Iris pigment epithelial cell (primary cell): ENCODE results near the gene AKR1C4.
"Not testable (repeated sequence)": the region's sequence is repeated elsewhere in the genome, so short reads cannot be mapped to it uniquely, and the experiment has no call there.

Experiments used
- DNase-seq: peaks from one replicate; pipeline ENCODE4 v3.0.0-alpha.2; 2011; ENCODE audit warnings: low read depth

AKR1C4 gene

GRCh38 chr10:5196702-5197113, at the start of gene AKR1C4:
AKR1C4 (plus strand) TSS chr10:5196837; CDS start chr10:5196868, 31 bp downstream.
- DNase-seq, result no peak

GRCh38 chr10:5146920-5147254, 49.8 kb upstream of the AKR1C4 start:
- DNase-seq, result no peak

DNA sequence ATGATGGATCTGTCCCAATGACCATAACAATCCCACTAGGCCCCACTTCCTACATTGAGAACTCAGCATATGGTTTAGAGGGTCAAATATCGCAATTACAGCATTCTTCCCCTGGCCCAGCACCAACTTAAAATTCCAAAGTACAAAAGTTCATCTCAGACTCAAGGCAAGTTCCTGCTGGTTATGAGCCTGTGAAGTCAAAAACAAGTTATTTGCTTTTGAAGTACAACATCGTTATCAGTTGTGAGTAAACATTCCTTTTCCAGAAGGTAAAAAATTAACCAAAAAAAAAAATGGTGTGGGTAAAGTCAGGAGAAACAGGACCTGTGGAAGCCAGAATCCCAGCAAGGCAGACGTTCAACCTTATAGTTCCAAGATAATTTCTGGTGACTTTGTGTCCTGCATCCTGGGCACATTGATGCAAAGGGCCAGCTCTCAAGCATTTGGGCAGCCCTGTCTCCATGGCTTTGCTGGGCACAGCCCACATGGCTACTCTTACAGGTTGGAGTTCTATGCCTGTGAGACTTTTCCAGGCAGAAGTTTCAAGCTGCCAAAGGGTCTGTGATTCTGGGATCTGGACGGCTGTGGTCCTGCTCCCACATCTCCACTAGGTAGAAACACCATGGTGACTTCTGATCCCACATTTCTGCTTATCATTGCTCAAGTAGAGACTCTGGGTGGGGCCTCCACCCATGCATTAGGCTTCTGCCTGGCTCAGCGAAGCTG, 49.2 kb upstream of the AKR1C4 start:
- DNase-seq, result peak; percentile 2

DNA sequence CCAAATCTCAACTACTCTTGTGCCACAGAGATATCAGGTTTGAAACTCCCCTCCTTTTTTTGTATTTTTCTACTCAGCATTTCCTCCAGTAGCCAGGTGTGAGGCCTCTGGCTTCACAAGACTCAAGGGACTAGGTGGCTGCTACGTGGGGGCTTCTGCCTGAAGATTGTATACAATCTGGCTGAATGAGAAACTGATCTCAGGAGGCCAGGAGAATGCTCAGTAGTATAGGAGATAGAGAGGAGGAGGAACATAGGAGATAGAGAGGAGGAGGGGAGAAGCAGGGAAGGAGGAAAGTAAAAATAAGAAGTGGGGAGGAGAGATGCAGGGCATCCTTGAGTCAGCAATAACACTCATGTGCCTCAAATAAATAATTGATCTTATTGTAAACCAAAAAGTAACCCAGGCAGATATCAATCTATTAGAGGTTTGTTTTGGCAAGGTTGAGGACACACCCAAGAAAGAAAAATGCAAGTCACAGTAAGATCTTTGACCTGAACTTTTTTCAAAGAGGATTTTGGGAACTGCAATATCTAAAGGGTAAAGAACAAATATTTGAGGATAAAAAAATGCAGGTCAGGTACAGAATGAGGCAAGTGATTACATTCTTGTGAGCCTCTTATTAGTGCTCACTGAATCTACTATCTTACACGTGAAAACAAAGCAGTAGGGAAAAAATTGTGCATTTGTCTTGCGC, 48.5 kb upstream of the AKR1C4 start:
- no peak for DNase-seq

DNA sequence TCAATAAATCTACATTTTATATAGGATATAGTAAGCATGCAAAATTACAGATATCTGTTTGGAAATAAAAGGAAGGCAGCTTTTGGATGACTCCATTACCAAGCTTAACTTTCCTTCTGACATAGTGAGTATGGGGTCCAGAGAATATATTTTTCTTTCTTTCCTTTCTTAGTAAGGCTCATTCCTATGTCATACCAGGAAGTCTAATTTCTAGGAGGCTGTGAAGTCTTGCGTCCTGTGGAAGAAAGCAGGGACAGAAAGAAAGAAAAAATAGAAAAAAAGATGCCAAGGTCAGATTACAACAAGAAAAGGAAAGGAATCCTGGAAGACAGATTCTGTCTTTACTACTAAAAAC, 48.0 kb upstream of the AKR1C4 start:
- no peak for DNase-seq

GRCh38 chr10:5151076-5151475, 45.6 kb upstream of the AKR1C4 start:
- no peak for DNase-seq

DNA sequence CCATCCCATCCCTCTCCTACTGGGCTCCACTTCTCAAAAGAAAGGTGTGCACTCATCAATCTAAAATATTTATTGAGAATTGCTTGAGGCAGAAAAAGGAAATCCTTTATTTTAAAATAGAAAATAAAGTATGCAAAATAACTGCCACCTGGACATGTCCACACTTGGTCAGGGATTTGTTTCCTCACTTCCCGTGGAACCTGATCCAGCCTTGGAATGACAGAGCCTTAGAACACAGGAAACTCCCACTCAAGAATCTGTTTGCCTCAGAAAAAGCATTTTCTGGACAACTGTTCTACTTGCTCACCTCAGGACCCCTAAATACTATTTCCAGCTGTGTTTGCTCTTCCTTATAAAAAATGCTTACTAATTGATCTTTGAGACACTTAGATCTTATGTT, 40.7 kb upstream of the AKR1C4 start:
- DNase-seq, result no peak

- no peak for DNase-seq
These were observed 39.1 kb upstream of the AKR1C4 start for GRCh38 chr10:5157501-5157900.

- peak; percentile 25 for DNase-seq
These were observed 37.5 kb upstream of the AKR1C4 start for GRCh38 chr10:5159126-5159525.

DNA sequence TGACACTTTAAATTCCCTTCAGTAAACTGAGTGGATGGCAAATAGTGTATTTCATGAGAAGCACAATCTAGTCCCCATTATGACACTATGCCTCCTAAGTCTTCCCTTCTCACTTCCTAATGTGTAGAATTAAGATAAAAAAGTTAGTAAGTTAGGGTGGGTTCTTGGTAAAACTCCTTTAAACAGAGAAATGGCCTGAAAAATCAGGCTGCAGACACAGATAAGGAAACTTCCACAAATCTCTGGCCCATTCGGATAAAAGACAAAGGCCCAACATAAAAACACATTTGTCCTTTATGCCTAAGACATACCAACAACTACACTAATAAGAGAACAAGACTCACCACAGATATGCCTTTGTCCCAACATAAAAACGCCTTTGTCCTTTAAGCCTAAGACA, 33.1 kb upstream of the AKR1C4 start:
- DNase-seq, result no peak

DNA sequence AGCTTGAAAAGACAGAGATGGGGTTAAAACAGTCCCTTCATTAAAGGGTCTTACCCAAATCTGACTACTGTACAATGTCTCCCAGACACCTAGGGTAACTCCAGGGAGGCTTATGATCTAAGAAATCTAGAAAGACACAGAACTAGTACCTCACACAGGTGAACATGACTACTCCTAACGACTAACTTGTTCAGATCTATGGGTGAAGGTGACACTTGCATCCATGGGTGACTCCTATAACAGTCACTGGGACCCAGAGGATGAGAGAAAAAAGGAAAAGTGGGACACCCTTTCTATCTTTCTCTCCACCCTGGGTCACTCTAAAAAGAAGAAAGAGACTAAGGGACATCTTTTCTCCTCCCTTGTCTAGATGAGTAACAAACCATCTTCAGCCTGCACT, 30.9 kb upstream of the AKR1C4 start:
- DNase-seq, result peak; percentile 10

DNA sequence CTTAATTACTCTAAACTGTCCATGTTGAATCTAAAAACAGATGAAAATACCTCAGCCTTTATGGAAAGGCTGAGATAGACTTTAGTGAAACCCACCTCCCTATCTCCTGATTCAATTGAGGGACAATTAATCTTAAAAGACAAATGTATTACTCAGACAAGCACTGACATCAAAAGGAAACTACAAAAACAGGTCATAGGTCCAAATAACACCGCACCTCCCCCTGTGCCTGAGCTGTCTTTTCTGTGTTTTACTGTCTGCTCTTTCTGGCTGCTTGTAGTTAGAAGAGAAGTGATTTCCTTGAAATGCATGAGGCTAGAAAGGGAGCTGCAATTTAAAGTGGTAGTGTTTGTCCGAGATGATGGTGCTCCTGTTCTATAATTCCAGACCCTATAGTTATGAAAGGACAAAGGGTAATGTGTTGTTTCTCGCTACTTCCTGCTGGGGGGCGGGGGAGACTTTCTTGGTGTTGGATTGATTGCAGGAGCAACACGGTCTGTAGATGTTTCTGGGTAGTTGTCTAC, 27.7 kb upstream of the AKR1C4 start:
- no peak for DNase-seq

DNA sequence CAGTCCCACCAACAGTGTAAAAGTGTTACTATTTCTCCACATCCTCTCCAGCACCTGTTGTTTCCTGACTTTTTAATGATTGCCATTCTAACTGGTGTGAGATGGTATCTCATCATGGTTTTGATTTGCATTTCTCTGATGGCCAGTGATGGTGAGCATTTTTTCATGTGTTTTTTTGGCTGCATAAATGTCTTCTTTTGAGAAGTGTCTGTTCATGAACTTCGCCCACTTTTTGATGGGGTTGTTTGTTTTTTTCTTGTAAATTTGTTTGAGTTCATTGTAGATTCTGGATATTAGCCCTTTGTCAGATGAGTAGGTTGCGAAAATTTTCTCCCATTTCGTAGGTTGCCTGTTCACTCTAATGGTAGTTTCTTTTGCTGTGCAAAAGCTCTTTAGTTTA, 21.1 kb upstream of the AKR1C4 start:
- not testable (repeated sequence) for DNase-seq

DNA sequence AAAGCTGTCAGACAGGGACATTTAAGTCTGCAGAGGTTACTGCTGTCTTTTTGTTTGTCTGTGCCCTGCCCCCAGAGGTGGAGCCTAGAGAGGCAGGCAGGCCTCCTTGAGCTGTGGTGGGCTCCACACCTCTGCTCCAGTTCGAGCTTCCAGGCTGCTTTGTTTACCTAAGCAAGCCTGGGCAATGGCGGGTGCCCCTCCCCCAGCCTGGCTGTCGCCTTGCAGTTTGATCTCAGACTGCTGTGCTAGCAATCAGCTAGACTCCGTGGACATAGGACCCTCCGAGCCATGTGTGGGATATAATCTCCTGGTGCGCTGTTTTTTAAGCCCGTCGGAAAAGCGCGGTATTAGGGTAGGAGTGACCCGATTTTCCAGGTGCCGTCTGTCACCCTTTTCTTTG, 16.1 kb upstream of the AKR1C4 start:
- not testable (repeated sequence) for DNase-seq

GRCh38 chr10:5183923-5184322, 12.7 kb upstream of the AKR1C4 start:
- DNase-seq, result no peak

- DNase-seq, result no peak
These were observed 11.5 kb upstream of the AKR1C4 start, which contains the start of gene AKR1C8 for GRCh38 chr10:5184987-5185775. AKR1C8 (minus strand) TSS chr10:5185150; CDS start chr10:5185104, 46 bp downstream.

DNA sequence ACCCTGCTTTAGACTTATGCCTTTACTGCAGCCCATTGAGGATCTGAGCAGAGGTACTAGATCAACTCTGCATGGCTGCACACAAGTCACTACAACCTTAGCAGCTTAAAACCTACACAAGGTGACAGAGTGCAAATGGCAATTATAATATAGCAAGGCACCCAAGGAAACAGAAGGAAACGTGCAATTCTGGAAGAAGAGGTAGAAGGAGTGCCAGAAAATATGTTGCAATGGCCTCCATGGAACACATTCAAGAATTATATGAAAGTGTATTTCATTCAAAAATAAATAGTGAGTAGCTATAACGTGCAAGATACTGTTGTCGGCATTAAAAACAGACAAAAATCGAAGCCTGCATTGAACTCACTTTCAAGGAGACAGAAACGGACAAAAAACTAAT, 8.8 kb upstream of the AKR1C4 start:
- DNase-seq, result no peak

DNA sequence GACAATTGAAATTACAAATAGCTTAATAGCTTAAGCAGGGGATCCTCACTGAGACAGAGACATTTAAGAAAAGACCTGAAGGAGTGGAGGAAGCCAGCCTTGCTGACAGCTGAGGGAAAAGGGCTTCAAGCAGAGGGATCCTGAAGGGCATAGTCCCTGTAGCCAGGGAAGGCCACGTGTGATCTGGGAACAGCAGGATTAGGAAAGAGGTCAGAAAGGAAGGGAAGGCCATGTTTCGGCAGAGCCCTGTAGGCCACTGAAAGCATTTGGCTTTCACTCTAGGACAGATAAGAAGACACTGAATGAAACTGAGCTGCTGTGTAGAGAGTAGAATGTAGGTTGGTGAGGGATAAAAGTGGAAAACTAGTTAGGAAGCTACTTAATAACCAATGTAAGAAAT, 8.3 kb upstream of the AKR1C4 start:
- DNase-seq, result no peak

GRCh38 chr10:5194431-5194830, 2.2 kb upstream of the AKR1C4 start:
- no peak for DNase-seq

DNA sequence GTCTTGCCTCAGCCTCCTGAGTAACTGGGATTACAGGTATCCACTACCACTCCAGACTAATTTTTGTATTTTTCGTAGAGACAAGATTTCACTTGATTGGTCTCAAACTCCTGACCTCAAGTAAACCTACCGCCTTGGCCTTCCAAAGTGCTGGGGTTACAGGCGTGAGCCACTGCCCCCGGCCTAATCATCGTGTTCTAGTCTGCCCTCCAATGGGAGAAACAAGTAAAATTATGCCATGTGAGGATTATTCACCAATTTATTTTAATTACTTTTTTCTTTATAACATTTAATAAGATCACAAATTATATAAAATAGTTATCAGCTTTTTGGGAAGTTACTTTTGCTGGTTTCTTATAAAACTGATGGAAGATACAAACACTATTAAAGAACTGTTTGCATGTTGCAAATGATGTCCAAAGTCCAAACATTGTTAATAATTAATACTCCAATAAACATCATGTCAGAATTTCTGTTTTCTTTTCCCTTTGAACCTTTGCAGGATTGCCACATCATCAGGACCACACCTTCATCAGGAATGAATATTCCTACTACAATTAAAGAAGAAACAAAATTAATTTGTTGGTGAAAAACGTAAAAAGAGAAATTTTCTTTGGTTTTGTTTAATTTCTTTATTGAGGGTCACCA, 786 bp upstream of the AKR1C4 start:
- no peak for DNase-seq

DNA sequence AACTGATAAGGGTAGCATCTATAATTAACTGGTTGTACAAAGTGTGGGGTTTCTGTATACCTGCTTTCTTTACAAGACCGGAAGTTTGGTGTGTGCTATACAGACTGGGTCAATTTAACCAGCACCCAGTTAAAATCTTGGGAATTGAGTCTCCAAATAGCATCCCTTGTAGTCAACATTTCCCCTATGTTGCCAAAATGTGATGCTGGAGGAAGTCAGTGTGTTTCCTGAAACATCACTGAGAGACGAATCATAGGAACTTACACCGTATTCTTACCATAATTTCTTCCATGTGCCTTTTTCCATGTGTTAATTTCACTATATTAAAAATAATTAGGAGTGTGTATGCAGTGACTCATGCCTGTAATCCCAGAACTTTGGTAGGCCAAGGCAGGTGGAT, 1.7 kb downstream of the AKR1C4 start:
- DNase-seq, result no peak

GRCh38 chr10:5199398-5199797, 2.8 kb downstream of the AKR1C4 start:
- no peak for DNase-seq
